HG03354 (cell line): ENCODE measurements around the gene WASF2.
"Not testable (repeated sequence)": the region's sequence is repeated elsewhere in the genome, so short reads cannot be mapped to it uniquely, and the experiment has no call there.

ENCODE experiments used
- ATAC-seq: cut with Tn5 transposase; IDR thresholded peaks from one replicate; pipeline ENCODE4 v1.9.1; 2021; ENCODE audit warnings: mild to moderate bottlenecking; ENCODE audit not compliant: unreplicated experiment, poor library complexity, severe bottlenecking

WASF2 gene

DNA sequence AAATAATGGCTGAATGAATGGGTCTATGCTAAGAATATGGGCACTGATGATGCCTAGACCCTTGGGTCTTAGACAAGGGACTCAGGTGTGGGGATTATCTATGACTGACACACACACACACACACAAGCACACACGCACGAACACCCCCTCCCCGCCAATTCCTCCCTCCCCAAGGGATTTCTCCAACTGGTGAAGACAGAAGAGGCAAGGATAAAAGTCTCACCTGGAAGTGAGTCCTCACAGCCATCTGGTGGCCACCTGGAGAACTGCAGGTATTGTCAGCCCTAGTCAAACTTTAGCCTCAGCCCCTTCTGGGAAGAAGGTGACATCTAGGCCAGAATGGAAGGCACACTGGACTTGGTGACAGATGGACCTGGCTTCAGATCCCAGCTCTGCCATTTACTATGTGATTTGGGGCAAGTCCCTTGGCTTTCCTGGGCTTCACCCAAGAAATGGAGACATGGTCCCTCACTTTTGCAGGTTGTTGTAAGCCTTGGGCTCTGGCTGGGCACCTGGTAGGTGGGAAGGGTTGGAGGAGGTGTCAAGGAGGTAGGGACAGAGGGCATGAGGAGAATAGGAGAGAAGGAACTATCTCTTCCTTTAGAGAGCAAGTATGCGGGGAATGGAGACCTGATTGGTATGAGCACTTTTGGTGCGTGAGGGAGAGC is 101.5 kb downstream of the WASF2 start:
- ATAC-seq, result no peak

DNA sequence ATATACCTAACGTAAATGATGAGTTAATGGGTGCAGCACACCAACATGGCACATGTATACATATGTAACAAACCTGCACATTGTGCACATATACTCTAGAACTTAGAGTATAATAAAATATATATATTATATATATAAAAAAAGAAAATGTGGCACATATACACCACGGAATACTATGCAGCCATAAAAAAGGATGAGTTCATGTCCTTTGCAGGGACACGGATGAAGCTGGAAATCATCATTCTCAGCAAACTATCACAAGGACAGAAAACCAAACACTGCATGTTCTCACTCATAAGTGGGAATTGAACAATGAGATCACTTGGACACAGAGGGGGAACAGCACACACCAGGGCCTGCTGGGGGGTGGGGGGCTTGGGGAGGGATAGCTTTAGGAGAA is 105.2 kb downstream of the WASF2 start:
- not testable (repeated sequence) for ATAC-seq

DNA sequence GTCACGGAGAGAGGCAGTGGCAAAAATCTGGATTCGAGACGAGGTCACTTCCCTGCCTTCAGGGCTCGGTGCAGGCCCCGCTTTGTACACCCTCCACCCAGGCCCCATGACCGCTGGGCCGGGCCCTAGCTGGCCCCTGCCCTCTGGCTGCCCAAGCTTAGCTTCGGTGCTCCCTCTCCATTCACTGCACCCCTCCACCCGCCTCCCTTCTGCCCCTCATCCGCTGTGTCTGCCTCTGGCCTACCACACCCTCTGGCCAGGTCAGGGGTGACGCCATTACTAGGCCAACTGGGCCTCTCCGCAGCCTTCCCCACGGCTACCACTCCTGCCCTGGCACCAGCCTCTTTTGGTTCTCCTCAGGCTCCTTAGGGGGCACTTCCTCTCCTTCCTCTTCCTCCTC is 106.3 kb downstream of the WASF2 start:
- no peak for ATAC-seq

DNA sequence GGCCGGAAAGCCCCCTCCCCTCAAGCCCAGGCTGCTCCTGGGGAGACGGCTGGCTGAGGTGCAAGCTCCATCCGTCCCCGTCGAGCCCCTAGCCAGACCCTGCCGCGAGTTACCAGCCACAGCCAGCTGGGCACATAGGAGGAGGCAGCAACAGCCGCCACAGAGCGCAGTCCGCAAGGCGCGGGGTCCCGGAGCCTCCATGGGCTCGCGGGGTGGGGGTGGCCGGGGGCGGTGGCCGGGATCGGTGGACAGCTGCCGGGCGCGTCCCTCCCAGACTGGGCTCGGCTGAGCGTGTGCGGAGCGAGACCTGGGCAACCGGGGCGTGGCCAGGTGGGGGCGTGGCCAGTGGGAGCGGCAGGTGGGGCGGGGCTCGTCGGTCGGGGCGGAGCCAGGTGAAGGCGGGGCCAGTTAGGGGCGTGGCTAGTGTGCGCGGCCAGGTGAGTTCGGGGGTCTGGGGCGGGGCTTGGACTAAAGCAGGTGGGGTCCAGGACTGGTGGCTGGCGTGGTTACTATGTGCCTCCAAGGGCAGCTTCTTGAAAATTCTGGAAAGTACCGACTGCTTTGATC is 106.8 kb downstream of the WASF2 start, which contains the start of gene CD164L2:
Gene CD164L2 (minus strand): TSS at position 295 of the 567 bp plus-strand sequence. CDS start 94 bp downstream, at position 201.
- no peak for ATAC-seq

DNA sequence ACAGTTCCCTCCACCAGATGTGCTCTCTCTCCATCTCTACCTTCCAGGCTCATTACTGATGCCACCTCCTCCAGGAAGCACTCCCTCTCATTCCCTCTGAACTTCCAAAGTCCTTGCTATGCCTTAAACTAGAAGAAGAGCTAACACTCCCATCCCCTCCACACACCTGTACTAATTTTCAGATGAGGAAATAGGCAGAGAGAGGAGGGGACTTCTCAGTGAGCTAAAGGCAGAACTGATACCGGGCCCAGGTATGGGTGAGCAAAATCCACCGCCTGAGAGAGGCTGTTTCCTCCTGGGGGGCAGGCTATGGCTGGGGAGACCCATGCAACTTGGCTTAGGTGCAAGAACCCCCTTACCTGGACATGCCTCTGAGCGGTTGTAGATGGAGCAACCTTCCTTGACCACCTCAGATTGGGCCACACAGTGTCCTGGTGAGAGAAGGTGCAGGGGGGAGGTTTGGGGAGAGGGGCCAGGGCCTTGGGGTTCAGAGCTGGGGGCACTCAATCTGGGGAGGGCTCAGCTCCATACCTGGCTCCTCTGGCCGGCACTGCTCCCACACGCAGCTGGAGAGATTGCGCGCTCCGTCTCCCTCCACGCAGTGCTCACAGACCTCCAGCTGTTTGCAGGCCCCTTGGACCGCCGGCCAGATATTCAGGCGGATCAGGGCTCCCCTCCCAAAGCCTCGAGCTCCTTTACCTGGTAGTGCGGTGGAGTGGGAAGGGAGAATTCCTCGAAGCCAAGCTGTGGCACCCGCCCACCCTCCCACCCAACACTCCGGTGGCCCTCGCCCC is 107.8 kb downstream of the WASF2 start:
- ATAC-seq, result no peak

DNA sequence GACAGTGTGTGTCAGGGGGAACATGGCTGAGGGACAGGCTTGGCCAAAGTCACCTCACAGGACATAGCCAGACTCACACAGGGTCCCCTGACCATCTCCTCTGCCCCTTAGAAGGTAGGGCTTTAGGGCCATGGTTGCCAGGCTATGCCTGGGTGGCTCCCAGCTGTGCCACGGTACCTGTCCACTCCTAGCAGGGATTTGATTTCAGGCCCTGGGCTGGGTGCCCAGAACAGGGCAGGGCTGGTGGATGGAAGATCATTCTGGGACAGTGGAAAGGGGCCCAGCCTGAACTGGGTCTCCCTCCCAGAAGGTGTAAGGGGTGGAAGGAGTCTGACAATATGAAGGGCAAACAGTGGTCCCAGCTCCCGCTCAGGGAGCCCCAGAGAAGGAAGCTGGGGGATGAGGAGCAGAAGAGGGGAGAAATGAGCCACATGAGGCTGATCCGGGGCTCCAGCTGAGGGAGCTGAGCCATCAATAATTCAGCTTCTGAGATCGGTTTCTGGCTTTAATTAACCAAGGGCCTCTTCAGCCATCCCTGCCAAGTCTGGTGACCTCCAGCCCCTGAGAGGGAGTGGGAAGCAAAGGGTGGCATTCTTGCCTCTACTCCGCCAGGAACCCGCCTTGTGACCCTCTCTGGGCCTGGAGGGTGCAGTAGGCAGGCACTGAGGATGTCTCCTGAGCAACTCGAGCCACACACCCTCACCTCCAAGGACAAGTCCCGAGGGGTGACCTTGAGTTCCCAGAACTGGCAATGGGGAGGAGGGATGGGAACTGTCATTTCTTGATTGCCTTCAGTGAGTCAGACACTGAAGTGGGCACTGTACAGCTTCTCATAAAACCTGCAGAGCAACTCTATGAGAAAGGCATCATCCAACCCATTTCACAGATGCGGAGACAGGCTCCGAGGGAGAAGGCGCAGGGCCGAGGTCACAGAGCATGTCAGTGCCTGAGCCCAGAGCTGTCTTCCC is 108.9 kb downstream of the WASF2 start:
- ATAC-seq, result no peak

DNA sequence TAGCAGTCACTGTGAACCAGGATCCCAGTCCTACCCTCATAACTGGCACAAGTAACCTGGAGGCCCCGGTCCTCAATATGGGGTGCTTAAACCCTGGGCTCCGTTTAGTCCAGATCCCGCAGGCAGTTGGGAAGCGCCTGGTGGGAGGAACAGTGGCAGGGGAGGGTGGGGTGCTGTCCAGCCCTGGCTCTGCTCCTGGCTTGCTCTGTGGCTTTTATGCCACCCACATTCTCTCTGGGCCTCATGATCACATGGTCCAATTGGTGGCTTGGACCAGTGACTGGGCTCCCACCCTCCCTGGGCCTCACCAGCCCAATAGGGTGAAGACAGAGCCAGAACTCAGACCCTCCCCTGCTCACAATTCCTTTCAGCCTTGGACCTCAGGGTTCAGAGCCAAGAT is 109.7 kb downstream of the WASF2 start:
- no peak for ATAC-seq

DNA sequence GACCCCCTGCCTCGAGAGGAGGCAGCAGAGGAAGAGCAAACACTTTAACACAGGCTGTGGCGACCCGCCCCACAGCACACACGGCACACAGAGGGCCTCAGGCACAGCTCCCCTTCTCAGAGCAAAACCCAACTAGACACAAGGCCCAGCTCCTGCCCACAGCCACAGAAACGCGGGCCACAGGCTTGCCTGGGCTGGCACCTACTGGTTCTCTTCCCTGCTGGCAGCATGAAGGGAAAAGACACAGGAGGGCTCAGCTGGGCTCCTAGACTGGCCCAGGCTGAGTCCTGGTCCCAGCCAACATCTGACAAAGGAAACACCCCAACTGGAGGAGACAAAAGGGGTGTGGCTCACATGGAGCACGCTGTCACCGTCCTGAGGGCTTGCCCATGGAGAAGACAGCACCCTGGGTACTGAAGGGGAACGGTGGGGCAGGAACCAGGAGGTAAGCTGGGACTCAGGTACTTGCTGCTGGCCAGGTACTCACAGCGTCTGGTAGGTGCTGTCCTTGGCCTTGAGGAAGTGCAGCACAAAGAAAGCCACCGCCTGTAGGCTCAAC is 110.3 kb downstream of the WASF2 start:
- ATAC-seq, result no peak

DNA sequence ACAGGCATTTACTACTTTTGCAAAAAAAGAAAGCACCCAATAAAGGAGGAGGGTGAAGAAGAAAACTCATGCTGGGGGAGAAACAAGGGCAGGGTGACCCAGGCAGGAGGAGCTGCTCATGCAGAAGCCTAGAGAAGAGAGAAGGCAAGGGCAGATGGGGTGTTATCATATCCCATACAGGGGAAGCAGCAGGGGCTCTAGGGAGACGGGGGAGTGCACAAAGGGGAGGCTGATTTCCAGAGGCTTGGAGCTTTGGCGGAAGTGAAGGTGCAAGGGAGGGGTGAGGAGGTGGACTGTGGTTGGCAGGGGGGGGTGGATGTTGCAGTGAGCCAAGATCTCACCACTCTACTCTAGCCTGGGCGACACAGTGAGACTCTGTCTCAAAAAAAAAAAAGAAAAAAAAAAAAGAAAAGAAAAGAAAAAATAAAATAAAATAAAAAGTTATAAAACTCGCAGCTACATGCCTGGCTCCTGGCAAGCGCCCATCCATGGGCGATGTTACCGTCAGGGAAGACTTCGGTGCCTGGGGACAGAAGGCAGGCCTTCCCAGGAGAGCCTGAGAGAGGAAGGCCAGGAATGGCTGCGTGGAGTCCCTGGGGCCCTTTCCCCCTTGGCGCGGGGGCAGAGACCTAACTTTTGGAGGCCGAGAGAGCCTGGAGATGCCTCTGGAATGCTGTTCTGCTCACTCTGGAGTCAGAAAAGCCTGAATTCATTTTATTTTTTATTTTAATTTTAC is 112.0 kb downstream of the WASF2 start:
- no peak for ATAC-seq

DNA sequence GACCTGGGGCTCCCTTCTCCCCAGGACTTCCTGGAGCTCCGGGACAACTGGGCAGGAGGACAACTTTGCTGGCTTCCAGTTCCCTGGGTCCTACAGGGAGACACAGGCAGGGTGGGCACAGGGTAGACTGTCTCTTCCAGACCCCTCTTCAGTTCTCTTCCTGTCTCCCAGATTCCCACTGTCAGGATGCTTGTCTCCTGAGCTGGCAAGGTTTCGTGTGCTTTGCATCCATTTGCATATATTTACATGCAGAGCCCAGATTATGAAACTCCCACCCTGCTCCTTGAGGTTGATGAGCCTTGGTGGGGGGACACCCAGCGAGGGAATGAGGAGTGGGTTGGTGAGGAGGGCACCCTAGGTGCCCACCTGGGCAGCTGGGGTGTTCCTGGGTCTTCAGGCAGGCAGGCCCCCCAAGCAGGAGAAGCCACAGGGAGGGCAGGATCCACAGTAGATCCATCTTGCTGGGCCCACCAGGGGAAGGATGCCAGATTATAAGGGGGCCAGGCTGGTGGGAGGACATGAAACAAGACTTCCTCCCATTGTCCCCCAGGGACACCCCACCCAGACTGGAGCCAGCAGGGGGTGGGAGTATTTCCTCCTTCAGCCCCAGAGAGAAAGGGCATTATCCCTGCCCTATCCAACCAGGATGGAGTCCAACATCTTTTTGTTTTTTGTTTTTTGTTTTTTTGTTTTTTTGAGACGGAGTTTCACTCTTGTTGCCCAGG is 115.4 kb downstream of the WASF2 start, which contains the start of gene FCN3:
Gene FCN3 (minus strand): TSS at position 463 of the 725 bp plus-strand sequence. CDS start 6 bp downstream, at position 457.
- no peak for ATAC-seq

DNA sequence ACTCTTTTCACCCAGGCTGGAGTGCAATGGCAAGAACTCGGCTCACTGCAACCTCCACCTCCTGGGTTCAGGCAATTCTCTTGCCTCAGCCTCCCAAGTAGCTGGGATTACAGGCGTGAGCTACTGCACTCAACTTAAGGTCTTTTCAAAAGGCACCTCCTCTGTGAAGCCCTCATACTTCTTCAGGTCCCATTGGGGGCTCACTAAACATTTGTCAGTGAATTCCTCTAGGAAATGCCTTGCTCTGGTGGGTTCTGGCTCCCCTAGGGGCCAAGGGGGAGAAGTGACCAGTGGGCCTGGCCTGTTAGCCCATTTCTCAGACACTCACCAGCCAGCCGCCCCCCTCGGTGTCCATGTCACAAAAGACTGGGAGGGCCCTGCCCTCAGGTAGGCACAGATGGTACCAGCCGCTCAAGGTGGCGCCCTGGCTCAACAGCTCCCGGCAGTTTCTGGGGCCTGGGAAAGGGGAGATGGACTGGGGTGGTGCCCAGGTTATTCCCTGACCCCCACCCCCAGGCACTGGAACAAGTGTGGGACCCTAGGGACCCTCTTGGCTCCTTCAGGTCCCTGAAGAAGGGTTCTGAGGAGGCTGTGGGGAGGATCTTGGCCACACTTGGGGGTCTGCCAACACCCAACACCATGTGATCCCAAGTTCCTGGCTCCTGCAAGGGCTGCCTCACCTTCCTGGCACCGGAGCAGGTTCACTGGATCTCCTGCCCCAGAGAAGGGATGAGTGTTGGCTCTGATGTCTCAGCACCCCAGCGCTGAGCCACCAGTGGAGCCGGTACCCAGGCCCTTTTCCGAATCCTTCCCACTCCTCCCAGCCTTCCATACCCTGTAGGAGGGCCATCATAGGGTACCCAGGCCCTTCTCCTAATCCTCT is 116.9 kb downstream of the WASF2 start:
- no peak for ATAC-seq

DNA sequence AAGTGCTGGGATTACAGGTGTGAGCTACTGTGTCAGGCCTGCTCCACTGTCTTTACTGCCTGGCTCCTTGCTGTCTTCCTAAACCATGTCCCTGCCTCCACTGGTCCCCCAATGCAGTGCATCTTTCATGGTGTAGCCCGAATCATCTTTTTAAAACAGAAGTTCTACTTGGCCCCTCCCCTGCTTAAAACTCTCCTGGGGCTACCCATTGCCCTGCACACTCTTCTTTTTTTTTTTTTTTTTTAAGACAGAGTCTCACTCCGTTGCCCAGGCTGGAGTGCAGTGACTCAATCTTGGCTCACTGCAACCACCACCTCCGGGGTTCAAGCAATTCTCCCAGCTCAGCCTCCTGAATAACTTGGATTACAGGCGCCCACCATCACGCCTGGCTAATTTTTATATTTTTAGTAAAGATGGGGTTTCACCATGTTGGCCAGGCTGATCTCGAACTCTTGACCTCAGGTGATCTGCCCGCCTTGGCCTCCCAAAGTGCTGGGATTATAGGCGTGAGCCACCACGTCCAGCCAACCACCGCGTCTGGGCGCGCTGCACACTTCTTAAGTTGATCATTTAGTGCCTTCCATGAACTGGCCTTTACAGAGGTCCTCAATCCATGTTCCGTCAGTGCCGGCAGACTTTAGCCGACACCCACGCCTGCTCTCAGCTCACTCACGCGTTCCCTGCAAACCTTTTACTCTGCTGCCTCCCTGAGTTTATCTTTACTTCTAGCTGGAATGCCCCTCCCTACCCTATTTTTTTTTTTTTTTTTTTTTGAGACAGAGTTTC is 117.8 kb downstream of the WASF2 start:
- no peak for ATAC-seq

DNA sequence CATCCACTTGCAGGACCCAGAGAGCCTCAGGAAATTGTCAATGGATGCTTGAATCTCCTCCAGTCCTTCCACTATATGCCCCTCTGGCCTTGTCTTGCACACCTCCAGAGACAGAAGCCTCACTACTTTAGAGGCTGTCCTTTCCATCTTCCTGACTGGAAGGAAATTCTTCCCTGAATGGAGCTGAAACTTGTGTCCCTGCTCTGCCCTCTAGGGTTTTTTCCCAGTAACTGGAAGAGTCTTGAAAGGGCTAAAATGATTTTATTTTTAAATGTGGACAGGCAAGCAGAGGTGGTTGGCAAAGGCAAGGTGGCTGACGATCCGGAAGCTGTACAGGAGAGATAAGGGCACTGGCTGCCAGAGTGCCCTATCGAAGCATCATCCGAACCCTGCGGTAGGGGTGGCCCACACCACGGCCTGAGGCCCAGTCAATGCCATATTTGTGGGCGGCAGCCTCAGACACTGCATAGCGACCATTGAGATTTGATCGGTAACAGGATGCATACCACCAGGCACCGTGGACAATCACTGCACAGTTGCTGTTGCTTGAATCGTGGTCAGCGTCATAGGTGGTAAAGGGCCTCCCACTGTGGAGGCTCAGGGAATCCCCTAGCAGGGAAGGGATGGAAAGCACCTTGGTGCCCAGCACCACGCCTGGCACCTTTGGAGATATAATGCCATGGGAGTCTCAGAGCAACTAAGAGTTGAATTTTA is 120.9 kb downstream of the WASF2 start:
- ATAC-seq, result no peak

DNA sequence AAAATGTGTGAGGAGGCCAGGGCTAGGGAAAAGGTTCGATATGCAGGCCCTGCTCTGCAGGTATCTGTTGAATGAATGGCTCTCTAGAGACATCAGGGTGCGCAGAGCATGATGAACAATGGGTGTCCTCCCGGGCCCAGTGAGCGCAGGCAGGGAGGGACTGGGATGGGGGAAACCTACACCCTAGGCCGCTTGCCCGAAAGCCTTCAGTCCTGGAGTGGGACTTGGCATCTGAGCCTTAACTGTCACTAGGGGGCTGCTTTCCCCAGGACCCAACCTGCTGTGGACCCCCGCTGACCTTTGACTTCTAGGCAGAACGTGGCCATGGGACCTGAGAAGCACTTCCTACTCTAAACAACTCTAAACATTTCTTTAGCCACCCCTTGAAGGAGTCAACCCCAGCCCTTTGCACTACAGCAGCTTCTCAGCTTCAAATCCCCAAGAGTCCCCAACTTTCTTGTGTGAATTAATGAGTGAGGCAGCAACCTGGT is 122.8 kb downstream of the WASF2 start:
- no peak for ATAC-seq

DNA sequence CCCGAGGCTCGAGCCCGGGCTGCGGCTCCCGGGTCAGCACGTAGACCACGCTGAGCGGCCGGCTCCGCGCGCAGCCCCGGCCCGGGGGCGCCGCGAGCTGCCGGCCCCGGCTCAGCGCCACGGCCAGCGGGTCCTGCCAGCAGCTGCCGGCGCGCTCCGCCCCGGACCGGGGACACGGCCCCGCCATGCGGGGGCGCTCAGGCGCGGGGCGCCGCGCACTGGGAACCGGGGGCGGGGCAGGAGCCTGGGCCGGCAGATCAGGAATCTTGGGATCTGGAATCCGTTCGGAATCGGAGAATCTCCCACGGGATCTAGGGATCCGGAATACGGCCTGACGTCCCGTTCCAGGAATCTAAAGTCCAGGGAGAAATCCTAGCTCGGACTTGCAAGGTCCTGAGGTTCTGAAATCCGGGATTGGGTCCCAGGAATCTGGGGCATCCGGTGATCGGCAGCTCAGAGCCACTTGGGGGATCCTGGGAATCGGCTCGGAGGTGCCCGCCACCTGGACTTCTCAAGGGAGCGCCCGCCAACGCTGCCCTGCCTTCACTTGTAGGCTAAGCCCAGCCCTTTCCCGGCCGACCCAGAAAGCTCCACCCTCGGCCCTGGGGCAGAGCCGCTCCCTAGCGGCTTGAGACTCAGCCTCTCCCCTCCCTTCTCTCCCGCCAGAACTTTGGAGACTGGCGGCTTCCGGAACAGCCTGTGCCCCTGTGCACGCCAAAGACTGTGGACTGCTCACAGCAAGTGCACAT is 123.4 kb downstream of the WASF2 start, which contains the start of gene MAP3K6:
Gene MAP3K6 (minus strand): TSS at position 551 of the 749 bp plus-strand sequence. CDS start 364 bp downstream, at position 187.
- peak; percentile 31 for ATAC-seq
